H1 (cell line): ENCODE results near the gene TWF2. TPM values are rescaled to one million over a fixed set of nuclear protein-coding genes. Genes with fewer than 3 reads are reported as not detected.

Source experiments
- CTCF ChIA-PET: fragments of 300-600 bp; sonication (Branson Sonifier 250); formaldehyde crosslinking; loops from one replicate; lab custom pipeline; 2021; ENCODE audit not compliant: partially characterized antibody; lab: Charles Lee
- POLR2A ChIA-PET: fragments of 300-600 bp; sonication (Branson Sonifier 250); formaldehyde crosslinking; loops from one replicate; lab custom pipeline; 2021; ENCODE audit warnings: inconsistent platforms; ENCODE audit not compliant: partially characterized antibody; lab: Charles Lee
- DNase-seq, 2 experiments: peaks; one replicate each; pipeline versions ENCODE4 v3.0.0 to v3.0.0-alpha.2; 2010 to 2022; ENCODE audit warnings: low spot score in 2 of 2, low read depth in 1 of 2, mixed read lengths in 1 of 2
- FAIRE-seq: peaks from 2 replicates; lab custom pipeline; 2011; peaks lifted over from hg19 to GRCh38; lab: Jason Lieb, UNC
- H2AFZ ChIP-seq: 2 replicates; pipeline ENCODE4 v1.8.1; 2012; ENCODE audit warnings: low read length, inconsistent platforms
- H2AK5ac ChIP-seq: 2 replicates; pipeline ENCODE4 v1.6.1; 2013; ENCODE audit warnings: low read depth, low read length
- H2BK120ac ChIP-seq: replicated peaks from 2 replicates; pipeline ENCODE3; 2013; ENCODE audit warnings: low read depth, low read length, inconsistent platforms
- H2BK12ac ChIP-seq: 2 replicates; pipeline ENCODE4 v1.6.1; 2013; ENCODE audit warnings: low read depth, low read length
- H2BK15ac ChIP-seq: 2 replicates; pipeline ENCODE4 v1.6.1; 2013; ENCODE audit warnings: low read length
- H2BK20ac ChIP-seq: 2 replicates; pipeline ENCODE4 v1.6.1; 2013; ENCODE audit warnings: low read length
- H2BK5ac ChIP-seq: 2 replicates; pipeline ENCODE4 v1.6.1; 2013; ENCODE audit warnings: low read depth, low read length
- H3K14ac ChIP-seq: 2 replicates; pipeline ENCODE4 v1.6.1; 2013; ENCODE audit warnings: inconsistent platforms; ENCODE audit not compliant: insufficient read length
- H3K18ac ChIP-seq: 2 replicates; pipeline ENCODE4 v1.6.1; 2013; ENCODE audit warnings: low read length; ENCODE audit errors: extremely low read depth
- H3K23ac ChIP-seq: 2 replicates; pipeline ENCODE4 v1.6.1; 2013; ENCODE audit warnings: inconsistent platforms; ENCODE audit not compliant: insufficient read length
- H3K23me2 ChIP-seq: 2 replicates; pipeline ENCODE4 v1.6.1; 2013; ENCODE audit warnings: low read depth, low read length
- H3K27ac ChIP-seq: 2 replicates; pipeline ENCODE4 v1.6.1; 2011; ENCODE audit warnings: low read depth, low read length, inconsistent platforms
- H3K27me3 ChIP-seq, 4 experiments: replicated peaks in 1 of 4; 1 replicate in 1 of 4; 2 replicates in 3 of 4; pipeline versions ENCODE4 v1.6.1 to v1.8.1; 2011 to 2013; ENCODE audit warnings: low read length in 3 of 4, mild to moderate bottlenecking in 3 of 4, inconsistent platforms in 2 of 4, mixed read lengths in 2 of 4, moderate library complexity in 1 of 4; ENCODE audit not compliant: control insufficient read depth in 3 of 4, insufficient read depth in 3 of 4; ENCODE audit errors: extremely low read depth in 1 of 4
- H3K36me3 ChIP-seq, 4 experiments: 2 replicates each; pipeline versions ENCODE4 v1.6.1 to v1.8.1; 2011 to 2013; ENCODE audit warnings: mild to moderate bottlenecking in 4 of 4, low read length in 3 of 4, moderate library complexity in 2 of 4, control low read depth in 1 of 4, inconsistent platforms in 1 of 4; ENCODE audit not compliant: insufficient read depth in 4 of 4, control insufficient read depth in 2 of 4
- H3K4ac ChIP-seq: replicated peaks from 2 replicates; pipeline ENCODE3; 2013; ENCODE audit warnings: low read length, low read depth, mixed read lengths, inconsistent platforms; ENCODE audit not compliant: insufficient read length
- H3K4me1 ChIP-seq, 4 experiments: replicated peaks in 1 of 4; 1 replicate in 1 of 4; 2 replicates in 3 of 4; pipeline versions ENCODE4 v1.6.1 to v1.8.1; 2011 to 2013; ENCODE audit warnings: low read length in 3 of 4, inconsistent platforms in 2 of 4, mixed read lengths in 1 of 4; ENCODE audit not compliant: insufficient read depth in 4 of 4, control insufficient read depth in 3 of 4
- H3K4me2 ChIP-seq, 2 experiments: 2 replicates each; pipeline versions ENCODE4 v1.6.1 to v1.8.1; 2011 to 2013; ENCODE audit warnings: low read depth in 2 of 2, low read length in 2 of 2, control low read depth in 1 of 2, inconsistent platforms in 1 of 2, mild to moderate bottlenecking in 1 of 2; ENCODE audit not compliant: insufficient read depth in 1 of 2
- H3K4me3 ChIP-seq, 4 experiments: fragments of 200-600, 300-600 bp in 1 of 4; sonication (generic), shearing (Covaris generic), sonication (Bioruptor Twin) in 1 of 4; 2 replicates each; pipeline versions ENCODE4 v1.5.1 to v1.8.1; 2011 to 2016; ENCODE audit warnings: low read length in 4 of 4, low read depth in 3 of 4, control low read depth in 2 of 4, inconsistent platforms in 2 of 4, mild to moderate bottlenecking in 2 of 4, mixed read lengths in 1 of 4, moderate library complexity in 1 of 4; ENCODE audit not compliant: insufficient read depth in 2 of 4; ENCODE audit errors: extremely low read depth in 1 of 4
- H3K56ac ChIP-seq: replicated peaks from 2 replicates; pipeline ENCODE3; 2013; ENCODE audit warnings: low read depth, mild to moderate bottlenecking, mixed read lengths, low read length, inconsistent platforms; ENCODE audit not compliant: insufficient read length
- H3K79me1 ChIP-seq: 2 replicates; pipeline ENCODE4 v1.6.1; 2013; ENCODE audit warnings: low read depth, low read length, control low read depth
- H3K79me2 ChIP-seq, 2 experiments: 2 replicates each; pipeline versions ENCODE4 v1.6.1 to v1.8.1; 2012 to 2013; ENCODE audit warnings: low read length in 2 of 2, mild to moderate bottlenecking in 2 of 2, inconsistent platforms in 1 of 2; ENCODE audit not compliant: insufficient read depth in 2 of 2, control insufficient read depth in 1 of 2
- H3K9ac ChIP-seq, 4 experiments: replicated peaks in 1 of 4; 1 replicate in 1 of 4; 2 replicates in 3 of 4; pipeline versions ENCODE4 v1.6.1 to v1.8.1; 2011 to 2013; ENCODE audit warnings: low read depth in 3 of 4, low read length in 3 of 4, control low read depth in 2 of 4, mild to moderate bottlenecking in 2 of 4, moderate library complexity in 2 of 4, inconsistent platforms in 1 of 4; ENCODE audit errors: extremely low read depth in 1 of 4
- H3K9me3 ChIP-seq, 2 experiments: 2 replicates each; pipeline versions ENCODE4 v1.6.1 to v1.8.1; 2012 to 2013; ENCODE audit warnings: mild to moderate bottlenecking in 2 of 2, moderate library complexity in 2 of 2, control low read depth in 1 of 2, inconsistent platforms in 1 of 2, low read depth in 1 of 2, low read length in 1 of 2, mixed read lengths in 1 of 2; ENCODE audit not compliant: insufficient read depth in 2 of 2
- H4K20me1 ChIP-seq, 2 experiments: replicated peaks in 1 of 2; 2 replicates each; pipeline versions ENCODE3 to v1.8.1; 2011 to 2013; ENCODE audit warnings: inconsistent platforms in 2 of 2, low read length in 2 of 2, mild to moderate bottlenecking in 1 of 2; ENCODE audit not compliant: insufficient read depth in 2 of 2, control insufficient read depth in 1 of 2
- H4K5ac ChIP-seq: 2 replicates; pipeline ENCODE4 v1.6.1; 2013; ENCODE audit warnings: low read length, low read depth, mixed read lengths, inconsistent platforms; ENCODE audit not compliant: insufficient read length
- H4K8ac ChIP-seq: 2 replicates; pipeline ENCODE4 v1.8.0; 2013; ENCODE audit warnings: mild to moderate bottlenecking, moderate library complexity, low read length, inconsistent platforms; ENCODE audit not compliant: insufficient read depth; ENCODE audit errors: extremely low read depth
- H4K91ac ChIP-seq: replicated peaks from 2 replicates; pipeline ENCODE3; 2013; ENCODE audit warnings: low read length, mixed read lengths, inconsistent platforms; ENCODE audit not compliant: insufficient read length
- KDM5A ChIP-seq: fragments of 200-600 bp; IDR thresholded peaks from 2 replicates; pipeline ENCODE4 v1.7.1; 2012; ENCODE audit warnings: mild to moderate bottlenecking, low read length, inconsistent platforms, mixed read lengths
- RAD21 ChIP-seq, 2 experiments: IDR thresholded peaks in 1 of 2; conservative IDR thresholded peaks in 1 of 2; 2 replicates each; pipeline ENCODE4 v1.6.1; 2011; ENCODE audit warnings: low read depth in 2 of 2, low read length in 2 of 2, improper control_type of control experiment in 1 of 2, inconsistent platforms in 1 of 2, mild to moderate bottlenecking in 1 of 2, moderate library complexity in 1 of 2
- RBBP5 ChIP-seq: IDR thresholded peaks from 2 replicates; pipeline ENCODE4 v1.7.1; 2012; ENCODE audit warnings: low read depth, mild to moderate bottlenecking, inconsistent platforms, low read length, moderate library complexity, borderline replicate concordance
- RFX5 ChIP-seq: IDR thresholded peaks from 2 replicates; pipeline ENCODE4 v1.6.1; 2011; ENCODE audit warnings: low read depth, low read length, improper control_type of control experiment, borderline replicate concordance
- SP4 ChIP-seq: IDR thresholded peaks from 2 replicates; pipeline ENCODE4 v1.6.1; 2012; ENCODE audit warnings: low read length, inconsistent platforms
- TAF7 ChIP-seq: optimal IDR thresholded peaks from 2 replicates; pipeline ENCODE3; 2011; ENCODE audit warnings: low read depth, mild to moderate bottlenecking, inconsistent platforms, low read length, moderate library complexity, borderline replicate concordance
- TBP ChIP-seq: IDR thresholded peaks from 2 replicates; pipeline ENCODE4 v1.6.1; 2011; ENCODE audit warnings: low read depth, low read length, improper control_type of control experiment
- WGBS, 2 experiments: shearing (Covaris generic) in 1 of 2; methylation state at CpG; one replicate each; pipeline versions ENCODE4 v1.1.6 to v1.1.7; 2013 to 2015; ENCODE audit warnings: low lambda C conversion rate in 2 of 2, mixed read lengths in 2 of 2, inconsistent platforms in 1 of 2, low coverage in 1 of 2, missing lambda C conversion rate in 1 of 2; ENCODE audit not compliant: insufficient replicate concordance in 2 of 2, insufficient coverage in 1 of 2, insufficient read length in 1 of 2; ENCODE audit errors: extremely low coverage in 1 of 2, missing lambda C conversion rate in 1 of 2; 5-methylcytosine and 5-hydroxymethylcytosine counted together
- polyA plus RNA-seq, 7 experiments: library from polyadenylated mRNA; depleted of rRNA in 3 of 7; stranded (reverse) in 5 of 7; unstranded in 2 of 7; fragments of >200 nt in 5 of 7; fragments of 200-250 nt in 2 of 7; gene quantifications; 1 replicate in 5 of 7; 2 replicates in 1 of 7; 4 replicates in 1 of 7; pipeline versions ENCODE4 v1.2.1 to v1.2.3, GENCODE V29; 2011 to 2013; ENCODE audit warnings: missing spikeins in 2 of 7, mixed read lengths in 2 of 7
- total RNA-seq: library from RNA; stranded (reverse); fragmentation: NEBNext Ultra II Directional; extraction: Animal tissue kit (Norgen Biotek cat#: 25700); gene quantifications from 2 replicates; pipeline ENCODE4 v1.2.1, GENCODE V29; 2021

The TWF2 gene
- total and polyA plus RNA-seq, 2 of the 8 experiments (the other 6 are each of a cell fraction or from before 2014, with no cell fraction given), result 65.2 to 90.4 TPM

- no peak for TF ChIP-seq KDM5A
- no peak for TF ChIP-seq TBP
- TF ChIP-seq RAD21 (IDR thresholded peaks at IDR 0.05 in 1 of 2, conservative IDR thresholded peaks at IDR 0.05 in 1 of 2; ENCODE audit: low read depth in 2 of 2, low read length in 2 of 2), result no peak
- no peak for TF ChIP-seq TAF7
- TF ChIP-seq SP4, result no peak
- TF ChIP-seq RBBP5, result no peak
- TF ChIP-seq RFX5, result no peak
- TF ChIP-seq, all 59 proteins: peak for 0
- H2BK5ac ChIP-seq, result no peak overlapping the region
- H3K23ac ChIP-seq, result no peak overlapping the region
- DNase-seq, result no peak
- H3K56ac ChIP-seq, result no peak overlapping the region
- H3K79me2 ChIP-seq, result no peaks in the 10 kb centered on the region
- H2BK15ac ChIP-seq, result no peak overlapping the region
- H4K91ac ChIP-seq, result no peak overlapping the region
- no peaks in the 10 kb centered on the region for H3K79me1 ChIP-seq
- no peak overlapping the region for H3K4me2 ChIP-seq
- ChIA-PET CTCF (interaction anchor here (0.7 to 20.4 kb wide), 14 partner anchors 12 to 258 kb away, joined by 3 to 336 read pairs (median 6); partner anchors contain the start of gene TWF2), POLR2A (no interaction called here)
- no peak overlapping the region for H2BK12ac ChIP-seq
- H3K4me1 ChIP-seq, result peaks cover 0 to 4% (median 3%) of the 10 kb centered on the region in 4 experiments; a peak in 5 of 7 replicates
- no peaks in the 10 kb centered on the region for H3K27me3 ChIP-seq
- H3K14ac ChIP-seq, result no peak overlapping the region
- 94% methylated on average over 32 of the region's 32 CpGs; no CpG with 5 or more reads in 1 of the 2 experiments for WGBS, 2 experiments
- H3K36me3 ChIP-seq, result peaks cover 0 to 2% (median 0%) of the 10 kb centered on the region in 4 experiments; a peak in 1 of 8 replicates
- no peak overlapping the region; the same call in 1 of the 2 replicates for H2AK5ac ChIP-seq
- no peak overlapping the region for H4K5ac ChIP-seq
- no peak overlapping the region for H3K18ac ChIP-seq
- no peak overlapping the region for H2AFZ ChIP-seq
- no peak for FAIRE-seq
- no peaks in the 10 kb centered on the region for H4K20me1 ChIP-seq
- H2BK20ac ChIP-seq, result no peak overlapping the region
- H3K4ac ChIP-seq, result no peak overlapping the region
- no peaks in the 10 kb centered on the region for H3K9me3 ChIP-seq
- no peak overlapping the region for H3K27ac ChIP-seq
- no peaks in the 10 kb centered on the region for H3K23me2 ChIP-seq
- H3K9ac ChIP-seq, result no peak overlapping the region
- no peak overlapping the region for H2BK120ac ChIP-seq
- H4K8ac ChIP-seq, result peak overlapping the region; percentile 57; the same call in 1 of the 2 replicates
- no peak overlapping the region for H3K4me3 ChIP-seq
Observed at GRCh38 chr3:52223449-52224408, 15.2 kb downstream of the TWF2 start.
